Karpas-422 (cell line): ENCODE results near the gene MAP3K6. TPM values are rescaled to one million over a fixed set of nuclear protein-coding genes. Genes with fewer than 3 reads are reported as not detected.

Experiments used
- DNase-seq: peaks from one replicate; pipeline ENCODE4 v3.0.0-alpha.2; 2015
- H2AFZ ChIP-seq: fragments of 200-600 bp; sonication (generic); 2 replicates; pipeline ENCODE4 v1.6.1; 2014; ENCODE audit warnings: antibody characterized with exemption, low read length, mixed read lengths
- H3K27ac ChIP-seq: fragments of 200-600 bp; sonication (generic); 2 replicates; pipeline ENCODE4 v1.5.1; 2014; ENCODE audit warnings: mild to moderate bottlenecking, low read length, moderate library complexity
- H3K27me3 ChIP-seq: fragments of 200-600 bp; sonication (generic); 2 replicates; pipeline ENCODE4 v1.6.1; 2014; ENCODE audit warnings: low read length, mixed read lengths
- H3K36me3 ChIP-seq: fragments of 200-600 bp; sonication (generic); 2 replicates; pipeline ENCODE4 v1.6.1; 2014; ENCODE audit warnings: low read length, mixed read lengths; ENCODE audit not compliant: insufficient read depth
- H3K4me1 ChIP-seq: fragments of 200-600 bp; sonication (generic); 2 replicates; pipeline ENCODE4 v1.6.1; 2014; ENCODE audit warnings: mild to moderate bottlenecking, low read length, mixed read lengths
- H3K4me2 ChIP-seq: fragments of 200-600 bp; sonication (generic); 2 replicates; pipeline ENCODE4 v1.6.1; 2014; ENCODE audit warnings: low read length, low read depth, mild to moderate bottlenecking; ENCODE audit not compliant: poor library complexity, severe bottlenecking
- H3K4me3 ChIP-seq: fragments of 200-600 bp; sonication (generic); 2 replicates; pipeline ENCODE4 v1.5.1; 2014; ENCODE audit warnings: mild to moderate bottlenecking, antibody characterized with exemption, low read length, mixed read lengths
- H3K79me2 ChIP-seq: fragments of 200-600 bp; sonication (generic); 2 replicates; pipeline ENCODE4 v1.6.1; 2014; ENCODE audit warnings: mild to moderate bottlenecking, low read length, mixed read lengths
- H3K9ac ChIP-seq: fragments of 200-600 bp; sonication (generic); 2 replicates; pipeline ENCODE4 v1.6.0; 2014; ENCODE audit warnings: low read length
- H3K9me2 ChIP-seq: fragments of 200-600 bp; sonication (generic), shearing (Covaris generic); replicated peaks from 2 replicates; pipeline ENCODE4 v1.6.0; 2014; ENCODE audit warnings: mild to moderate bottlenecking, low read length, moderate library complexity; ENCODE audit not compliant: insufficient read depth
- H3K9me3 ChIP-seq: fragments of 300-700, 200-600 bp; sonication (generic); 2 replicates; pipeline ENCODE4 v1.6.1; 2014; ENCODE audit warnings: low read length, mixed read lengths
- H4K20me1 ChIP-seq: fragments of 200-600 bp; sonication (generic); 2 replicates; pipeline ENCODE4 v1.6.1; 2014; ENCODE audit warnings: mild to moderate bottlenecking, antibody characterized with exemption, low read length, low read depth; ENCODE audit not compliant: insufficient read depth
- total RNA-seq: library from RNA; depleted of rRNA; stranded (reverse); fragments of >200 nt; shearing (Covaris generic); gene quantifications from 2 replicates; pipeline ENCODE4 v1.2.3, GENCODE V29; 2014; ENCODE audit warnings: low replicate concordance

Gene MAP3K6
- total RNA-seq, 1 experiment from 2014 or later = 3.0 TPM

DNA sequence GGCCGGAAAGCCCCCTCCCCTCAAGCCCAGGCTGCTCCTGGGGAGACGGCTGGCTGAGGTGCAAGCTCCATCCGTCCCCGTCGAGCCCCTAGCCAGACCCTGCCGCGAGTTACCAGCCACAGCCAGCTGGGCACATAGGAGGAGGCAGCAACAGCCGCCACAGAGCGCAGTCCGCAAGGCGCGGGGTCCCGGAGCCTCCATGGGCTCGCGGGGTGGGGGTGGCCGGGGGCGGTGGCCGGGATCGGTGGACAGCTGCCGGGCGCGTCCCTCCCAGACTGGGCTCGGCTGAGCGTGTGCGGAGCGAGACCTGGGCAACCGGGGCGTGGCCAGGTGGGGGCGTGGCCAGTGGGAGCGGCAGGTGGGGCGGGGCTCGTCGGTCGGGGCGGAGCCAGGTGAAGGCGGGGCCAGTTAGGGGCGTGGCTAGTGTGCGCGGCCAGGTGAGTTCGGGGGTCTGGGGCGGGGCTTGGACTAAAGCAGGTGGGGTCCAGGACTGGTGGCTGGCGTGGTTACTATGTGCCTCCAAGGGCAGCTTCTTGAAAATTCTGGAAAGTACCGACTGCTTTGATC lies 16.4 kb upstream of the MAP3K6 start, which contains the start of gene CD164L2:
TSS of gene CD164L2 (minus strand) at position 295 of the 567 bp plus-strand sequence. CDS start at position 201, 94 bp downstream.
- H3K36me3 ChIP-seq = no peaks in the 10 kb centered on the region
- H3K79me2 ChIP-seq = no peaks in the 10 kb centered on the region
- no peak within 1 kb of the TSS for H3K4me3 ChIP-seq
- no peaks in the 10 kb centered on the region for H3K4me1 ChIP-seq
- no peaks in the 10 kb centered on the region for H3K9me3 ChIP-seq
- H4K20me1 ChIP-seq = no peaks in the 10 kb centered on the region
- H3K9ac ChIP-seq = no peak within 1 kb of the TSS
- no peak within 1 kb of the TSS for H3K4me2 ChIP-seq
- no peak for DNase-seq
- H2AFZ ChIP-seq = no peak within 1 kb of the TSS
- H3K9me2 ChIP-seq = no peaks in the 10 kb centered on the region
- no peaks in the 10 kb centered on the region for H3K27me3 ChIP-seq
- H3K27ac ChIP-seq = no peak within 1 kb of the TSS

GRCh38 chr1:27381969-27382762 lies 15.4 kb upstream of the MAP3K6 start:
- Histone ChIP-seq H3K27me3 (no peaks in the 10 kb centered on the region), H2AFZ (no peak overlapping the region), H3K36me3 (no peaks in the 10 kb centered on the region), H3K27ac (no peak overlapping the region), H3K4me2 (no peak overlapping the region), H3K9me2 (no peaks in the 10 kb centered on the region), H3K9me3 (no peaks in the 10 kb centered on the region), H3K79me2 (no peaks in the 10 kb centered on the region), H4K20me1 (no peaks in the 10 kb centered on the region), H3K4me1 (no peaks in the 10 kb centered on the region), H3K4me3 (no peak overlapping the region), H3K9ac (no peak overlapping the region)
- DNase-seq = no peak

- Histone ChIP-seq H3K27me3 (no peaks in the 10 kb centered on the region), H3K27ac (no peak overlapping the region), H3K36me3 (no peaks in the 10 kb centered on the region), H3K4me2 (no peak overlapping the region), H2AFZ (no peak overlapping the region), H3K4me3 (no peak overlapping the region), H3K9me3 (no peaks in the 10 kb centered on the region), H3K79me2 (no peaks in the 10 kb centered on the region), H3K4me1 (no peaks in the 10 kb centered on the region), H4K20me1 (no peaks in the 10 kb centered on the region), H3K9ac (no peak overlapping the region), H3K9me2 (no peaks in the 10 kb centered on the region)
- no peak for DNase-seq
These were observed 14.3 kb upstream of the MAP3K6 start for GRCh38 chr1:27380766-27381733.

- Histone ChIP-seq H3K9ac (no peak overlapping the region), H3K9me3 (no peaks in the 10 kb centered on the region), H3K36me3 (no peaks in the 10 kb centered on the region), H3K4me3 (no peak overlapping the region), H3K27me3 (no peaks in the 10 kb centered on the region), H3K4me1 (no peaks in the 10 kb centered on the region), H3K79me2 (no peaks in the 10 kb centered on the region), H2AFZ (no peak overlapping the region), H3K27ac (no peak overlapping the region), H4K20me1 (no peaks in the 10 kb centered on the region), H3K9me2 (no peaks in the 10 kb centered on the region), H3K4me2 (no peak overlapping the region)
- no peak for DNase-seq
These were observed 13.5 kb upstream of the MAP3K6 start for GRCh38 chr1:27380224-27380623.

DNA sequence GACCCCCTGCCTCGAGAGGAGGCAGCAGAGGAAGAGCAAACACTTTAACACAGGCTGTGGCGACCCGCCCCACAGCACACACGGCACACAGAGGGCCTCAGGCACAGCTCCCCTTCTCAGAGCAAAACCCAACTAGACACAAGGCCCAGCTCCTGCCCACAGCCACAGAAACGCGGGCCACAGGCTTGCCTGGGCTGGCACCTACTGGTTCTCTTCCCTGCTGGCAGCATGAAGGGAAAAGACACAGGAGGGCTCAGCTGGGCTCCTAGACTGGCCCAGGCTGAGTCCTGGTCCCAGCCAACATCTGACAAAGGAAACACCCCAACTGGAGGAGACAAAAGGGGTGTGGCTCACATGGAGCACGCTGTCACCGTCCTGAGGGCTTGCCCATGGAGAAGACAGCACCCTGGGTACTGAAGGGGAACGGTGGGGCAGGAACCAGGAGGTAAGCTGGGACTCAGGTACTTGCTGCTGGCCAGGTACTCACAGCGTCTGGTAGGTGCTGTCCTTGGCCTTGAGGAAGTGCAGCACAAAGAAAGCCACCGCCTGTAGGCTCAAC lies 12.9 kb upstream of the MAP3K6 start:
- Histone ChIP-seq H3K9ac (no peak overlapping the region), H3K27me3 (no peaks in the 10 kb centered on the region), H3K4me2 (no peak overlapping the region), H3K9me3 (no peaks in the 10 kb centered on the region), H3K4me3 (no peak overlapping the region), H3K27ac (no peak overlapping the region), H3K9me2 (no peaks in the 10 kb centered on the region), H3K36me3 (no peaks in the 10 kb centered on the region), H4K20me1 (no peaks in the 10 kb centered on the region), H2AFZ (no peak overlapping the region), H3K79me2 (no peaks in the 10 kb centered on the region), H3K4me1 (peaks cover under 1% of the 10 kb centered on the region)
- DNase-seq = no peak

DNA sequence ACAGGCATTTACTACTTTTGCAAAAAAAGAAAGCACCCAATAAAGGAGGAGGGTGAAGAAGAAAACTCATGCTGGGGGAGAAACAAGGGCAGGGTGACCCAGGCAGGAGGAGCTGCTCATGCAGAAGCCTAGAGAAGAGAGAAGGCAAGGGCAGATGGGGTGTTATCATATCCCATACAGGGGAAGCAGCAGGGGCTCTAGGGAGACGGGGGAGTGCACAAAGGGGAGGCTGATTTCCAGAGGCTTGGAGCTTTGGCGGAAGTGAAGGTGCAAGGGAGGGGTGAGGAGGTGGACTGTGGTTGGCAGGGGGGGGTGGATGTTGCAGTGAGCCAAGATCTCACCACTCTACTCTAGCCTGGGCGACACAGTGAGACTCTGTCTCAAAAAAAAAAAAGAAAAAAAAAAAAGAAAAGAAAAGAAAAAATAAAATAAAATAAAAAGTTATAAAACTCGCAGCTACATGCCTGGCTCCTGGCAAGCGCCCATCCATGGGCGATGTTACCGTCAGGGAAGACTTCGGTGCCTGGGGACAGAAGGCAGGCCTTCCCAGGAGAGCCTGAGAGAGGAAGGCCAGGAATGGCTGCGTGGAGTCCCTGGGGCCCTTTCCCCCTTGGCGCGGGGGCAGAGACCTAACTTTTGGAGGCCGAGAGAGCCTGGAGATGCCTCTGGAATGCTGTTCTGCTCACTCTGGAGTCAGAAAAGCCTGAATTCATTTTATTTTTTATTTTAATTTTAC lies 11.2 kb upstream of the MAP3K6 start:
- peaks cover 4% of the 10 kb centered on the region for H3K4me1 ChIP-seq
- no peaks in the 10 kb centered on the region for H3K27me3 ChIP-seq
- H3K27ac ChIP-seq = no peak overlapping the region
- H3K4me2 ChIP-seq = no peak overlapping the region
- H3K9ac ChIP-seq = no peak overlapping the region
- H3K79me2 ChIP-seq = no peaks in the 10 kb centered on the region
- DNase-seq = no peak
- H3K36me3 ChIP-seq = no peaks in the 10 kb centered on the region
- no peak overlapping the region for H3K4me3 ChIP-seq
- H3K9me3 ChIP-seq = no peaks in the 10 kb centered on the region
- no peaks in the 10 kb centered on the region for H3K9me2 ChIP-seq
- H2AFZ ChIP-seq = no peak overlapping the region
- H4K20me1 ChIP-seq = no peaks in the 10 kb centered on the region

DNA sequence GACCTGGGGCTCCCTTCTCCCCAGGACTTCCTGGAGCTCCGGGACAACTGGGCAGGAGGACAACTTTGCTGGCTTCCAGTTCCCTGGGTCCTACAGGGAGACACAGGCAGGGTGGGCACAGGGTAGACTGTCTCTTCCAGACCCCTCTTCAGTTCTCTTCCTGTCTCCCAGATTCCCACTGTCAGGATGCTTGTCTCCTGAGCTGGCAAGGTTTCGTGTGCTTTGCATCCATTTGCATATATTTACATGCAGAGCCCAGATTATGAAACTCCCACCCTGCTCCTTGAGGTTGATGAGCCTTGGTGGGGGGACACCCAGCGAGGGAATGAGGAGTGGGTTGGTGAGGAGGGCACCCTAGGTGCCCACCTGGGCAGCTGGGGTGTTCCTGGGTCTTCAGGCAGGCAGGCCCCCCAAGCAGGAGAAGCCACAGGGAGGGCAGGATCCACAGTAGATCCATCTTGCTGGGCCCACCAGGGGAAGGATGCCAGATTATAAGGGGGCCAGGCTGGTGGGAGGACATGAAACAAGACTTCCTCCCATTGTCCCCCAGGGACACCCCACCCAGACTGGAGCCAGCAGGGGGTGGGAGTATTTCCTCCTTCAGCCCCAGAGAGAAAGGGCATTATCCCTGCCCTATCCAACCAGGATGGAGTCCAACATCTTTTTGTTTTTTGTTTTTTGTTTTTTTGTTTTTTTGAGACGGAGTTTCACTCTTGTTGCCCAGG lies 7.8 kb upstream of the MAP3K6 start, which contains the start of gene FCN3:
TSS of gene FCN3 (minus strand) at position 463 of the 725 bp plus-strand sequence. CDS start at position 457, 6 bp downstream.
- DNase-seq = no peak
- no peak within 1 kb of the TSS for H3K4me3 ChIP-seq
- H3K27me3 ChIP-seq = no peaks in the 10 kb centered on the region
- H3K79me2 ChIP-seq = no peaks in the 10 kb centered on the region
- no peak within 1 kb of the TSS for H2AFZ ChIP-seq
- no peaks in the 10 kb centered on the region for H3K9me2 ChIP-seq
- no peaks in the 10 kb centered on the region for H3K9me3 ChIP-seq
- no peak within 1 kb of the TSS for H3K9ac ChIP-seq
- H3K36me3 ChIP-seq = no peaks in the 10 kb centered on the region
- peaks cover 4% of the 10 kb centered on the region for H3K4me1 ChIP-seq
- H3K27ac ChIP-seq = no peak within 1 kb of the TSS
- H4K20me1 ChIP-seq = no peaks in the 10 kb centered on the region
- no peak within 1 kb of the TSS for H3K4me2 ChIP-seq
